ENCODE measurements around the gene PMEPA1.

PMEPA1 gene

DNA sequence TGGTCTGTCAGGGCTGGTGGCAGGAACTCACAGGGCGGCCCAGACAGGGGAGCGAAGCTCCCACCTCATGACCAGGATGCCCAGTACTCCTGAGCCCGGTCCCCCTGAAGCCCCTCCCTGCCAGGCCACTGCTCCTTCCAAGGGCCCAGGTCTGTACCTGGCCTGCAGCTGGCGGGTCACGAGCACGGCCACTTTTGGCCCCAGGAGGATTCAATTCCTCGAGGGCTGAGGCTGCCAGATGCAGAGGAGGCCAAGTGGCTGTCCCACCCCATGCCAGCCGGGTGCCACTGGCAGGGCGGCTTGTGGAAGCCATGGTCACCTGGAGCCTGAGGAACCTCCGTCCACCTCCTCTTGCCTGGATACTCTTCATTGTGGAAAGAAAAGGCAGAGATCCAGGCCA lies 17.4 kb downstream of the PMEPA1 start:
- DNase-seq, result no peak

DNA sequence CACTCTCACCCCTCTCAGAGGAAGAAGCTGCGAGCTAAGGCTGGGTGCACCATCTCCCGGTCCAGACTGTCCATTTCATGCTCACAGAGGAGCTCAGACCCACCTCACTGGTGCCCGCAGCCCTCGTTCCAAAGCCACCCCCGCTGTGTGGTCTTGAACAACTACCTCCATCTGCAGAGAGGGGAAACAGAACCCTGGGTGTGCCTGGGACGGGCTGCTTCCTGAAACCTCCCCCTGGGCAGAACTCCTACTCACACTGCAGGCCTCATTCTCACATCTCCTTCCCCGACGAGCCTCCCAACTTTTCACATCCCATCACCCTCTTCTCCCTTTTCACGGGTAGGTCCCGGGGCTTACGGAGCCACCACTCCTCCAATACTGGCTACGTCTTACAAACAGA lies 18.1 kb downstream of the PMEPA1 start:
- no peak for DNase-seq

GRCh38 chr20:57690525-57690924 lies 19.3 kb downstream of the PMEPA1 start:
- DNase-seq, result no peak

- DNase-seq, result no peak
Measured at GRCh38 chr20:57689745-57690481, 19.9 kb downstream of the PMEPA1 start.

DNA sequence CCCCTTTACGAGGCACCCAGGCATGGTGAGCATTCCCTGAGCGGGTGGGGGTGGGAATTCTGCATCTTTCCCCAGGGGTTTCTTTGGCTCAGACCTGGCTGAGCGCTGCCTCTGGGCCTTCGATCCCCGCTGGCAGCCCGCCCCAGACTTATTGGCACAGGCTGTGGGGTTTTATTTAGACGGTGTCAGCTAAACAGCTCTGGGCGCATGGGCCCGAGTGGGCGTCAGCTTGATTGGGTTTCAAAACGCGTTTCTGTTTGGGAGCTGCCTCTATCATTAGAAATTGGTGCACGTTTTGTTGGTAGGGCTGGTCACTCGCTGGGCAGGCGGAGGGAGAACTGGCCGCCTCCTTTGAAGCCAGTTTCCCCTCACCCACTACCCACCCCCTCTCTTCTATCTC lies 21.0 kb downstream of the PMEPA1 start:
- DNase-seq, result no peak

DNA sequence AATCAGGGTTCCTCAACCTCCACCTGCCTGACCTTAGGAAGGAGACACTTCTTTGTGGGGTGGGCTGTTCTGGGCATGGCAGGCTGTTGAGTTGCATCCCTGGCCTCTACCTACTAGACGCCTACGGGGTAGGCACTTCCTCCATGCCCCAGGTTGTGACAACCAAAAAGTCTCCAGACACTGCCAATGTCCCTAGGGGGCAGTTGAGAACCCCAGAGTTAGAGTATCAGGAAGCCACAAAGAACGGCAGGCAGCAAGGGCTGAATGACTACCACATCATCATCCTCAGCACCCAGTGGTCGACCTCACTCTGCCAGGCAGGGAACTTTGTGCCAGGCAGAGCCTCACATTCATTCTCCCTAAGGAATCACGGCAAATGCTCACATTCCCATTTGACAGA lies 21.5 kb downstream of the PMEPA1 start:
- no peak for DNase-seq

DNA sequence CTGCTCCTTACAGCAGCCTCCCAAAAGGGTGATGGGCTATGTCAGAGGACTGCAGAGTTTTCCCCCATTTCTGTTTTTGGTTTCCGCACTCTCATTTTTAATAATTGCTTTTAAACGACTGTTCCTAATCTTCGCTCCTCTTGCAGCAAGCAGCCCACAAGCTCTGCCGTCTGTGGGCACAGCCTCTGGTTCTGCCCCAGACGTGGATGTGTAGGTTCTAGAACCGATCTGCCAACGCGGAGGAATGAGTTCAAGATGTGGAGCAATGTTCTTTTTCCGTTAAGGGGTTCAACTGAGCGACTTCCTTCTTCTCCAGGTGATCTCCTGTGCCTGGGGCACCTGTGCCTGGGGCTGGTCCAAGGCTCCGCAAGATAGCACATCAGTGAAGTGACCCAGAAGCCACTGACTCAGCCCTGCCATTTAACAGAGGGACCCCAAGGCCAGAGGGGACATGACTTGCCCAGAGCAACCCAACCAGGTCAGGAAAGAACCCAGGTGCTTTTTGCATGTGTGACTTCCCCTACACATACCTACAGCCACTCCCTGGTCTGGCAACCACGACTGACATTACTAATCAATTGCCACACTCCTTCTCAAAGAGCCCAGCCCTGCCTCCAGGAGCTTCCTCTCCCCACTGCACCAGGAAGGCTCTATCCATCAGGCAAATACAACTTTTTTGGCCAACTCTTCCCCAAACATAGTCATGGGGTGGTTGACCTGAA lies 22.7 kb downstream of the PMEPA1 start:
- DNase-seq, result no peak

- no peak for DNase-seq
Measured at GRCh38 chr20:57685146-57685758, 24.6 kb downstream of the PMEPA1 start.

GRCh38 chr20:57684808-57685140 lies 25.0 kb downstream of the PMEPA1 start:
- DNase-seq, result no peak

- DNase-seq, result no peak
Measured at GRCh38 chr20:57683881-57684807, 25.7 kb downstream of the PMEPA1 start.

- DNase-seq, result no peak
Measured at GRCh38 chr20:57683287-57683686, 26.5 kb downstream of the PMEPA1 start.

- no peak for DNase-seq
Measured at GRCh38 chr20:57682184-57683101, 27.4 kb downstream of the PMEPA1 start.

- DNase-seq, result no peak
Measured at GRCh38 chr20:57680934-57681914, 28.6 kb downstream of the PMEPA1 start.

DNA sequence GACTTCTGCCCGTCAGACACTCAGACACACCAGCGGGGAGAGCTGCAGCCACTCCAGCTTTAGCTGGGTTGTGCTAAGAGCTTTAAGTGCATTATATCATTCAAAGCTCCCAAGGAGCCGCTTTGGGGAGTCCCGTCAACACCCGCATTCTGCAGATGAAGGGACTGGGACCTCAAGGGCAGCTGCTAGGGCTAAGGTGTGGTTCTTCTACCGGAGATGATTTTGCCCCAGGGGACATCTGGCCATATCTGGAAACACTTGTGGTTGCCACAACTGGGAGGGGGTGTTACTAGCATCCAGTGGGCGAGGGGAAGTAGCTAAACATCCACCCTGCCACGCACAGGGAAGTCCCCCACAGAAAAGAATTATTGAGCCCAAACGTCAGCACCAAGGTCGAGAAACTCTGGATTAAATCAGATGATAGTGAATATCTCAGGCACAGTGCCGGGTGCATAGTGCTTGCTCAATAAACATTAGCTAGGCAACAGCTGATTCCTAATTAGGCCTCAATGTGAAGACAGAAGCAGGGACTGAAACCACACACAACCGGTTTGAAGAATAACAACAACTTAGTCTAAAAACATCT lies 29.6 kb downstream of the PMEPA1 start:
- no peak for DNase-seq

DNA sequence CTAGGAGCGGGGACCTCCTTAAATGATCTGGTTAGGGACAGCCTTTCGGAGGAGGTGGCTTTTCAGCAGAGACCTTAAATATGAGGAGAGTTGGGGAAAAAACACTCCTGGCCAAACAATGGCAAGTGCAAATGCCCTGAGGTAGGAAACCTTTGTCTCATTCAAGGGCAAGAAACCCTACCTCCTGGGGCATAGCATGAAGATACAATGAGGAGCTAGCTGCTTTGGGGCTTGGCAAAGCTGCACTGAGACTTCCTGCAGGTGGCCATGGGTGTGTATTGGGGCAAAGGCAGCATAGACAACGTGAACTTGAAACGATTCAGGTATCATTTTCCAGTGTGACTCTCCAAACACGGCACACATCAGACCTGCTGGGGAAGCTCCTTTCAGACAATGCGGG lies 30.7 kb downstream of the PMEPA1 start:
- no peak for DNase-seq

DNA sequence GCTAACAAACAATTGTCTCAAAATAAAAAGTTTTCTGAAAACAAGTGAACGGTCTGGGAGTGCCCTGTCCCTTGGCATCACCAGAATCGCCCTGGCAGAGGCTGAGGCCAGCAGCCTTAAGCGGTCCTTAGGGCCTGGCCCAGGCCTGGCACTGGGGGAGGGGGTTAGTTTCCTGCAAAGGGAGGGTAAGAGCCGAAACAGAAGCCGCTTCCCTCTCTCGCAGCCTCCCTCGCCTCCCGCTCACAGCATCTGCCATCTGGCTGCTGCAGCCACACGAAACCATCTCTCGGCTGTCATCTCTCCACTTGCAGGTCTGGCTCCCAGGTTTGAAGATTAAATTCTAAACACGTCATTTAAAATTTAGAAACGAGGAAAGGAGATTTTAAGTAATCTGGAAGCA lies 31.5 kb downstream of the PMEPA1 start:
- DNase-seq, result no peak

- DNase-seq, result no peak
Measured at GRCh38 chr20:57677584-57677982, 32.2 kb downstream of the PMEPA1 start.

DNA sequence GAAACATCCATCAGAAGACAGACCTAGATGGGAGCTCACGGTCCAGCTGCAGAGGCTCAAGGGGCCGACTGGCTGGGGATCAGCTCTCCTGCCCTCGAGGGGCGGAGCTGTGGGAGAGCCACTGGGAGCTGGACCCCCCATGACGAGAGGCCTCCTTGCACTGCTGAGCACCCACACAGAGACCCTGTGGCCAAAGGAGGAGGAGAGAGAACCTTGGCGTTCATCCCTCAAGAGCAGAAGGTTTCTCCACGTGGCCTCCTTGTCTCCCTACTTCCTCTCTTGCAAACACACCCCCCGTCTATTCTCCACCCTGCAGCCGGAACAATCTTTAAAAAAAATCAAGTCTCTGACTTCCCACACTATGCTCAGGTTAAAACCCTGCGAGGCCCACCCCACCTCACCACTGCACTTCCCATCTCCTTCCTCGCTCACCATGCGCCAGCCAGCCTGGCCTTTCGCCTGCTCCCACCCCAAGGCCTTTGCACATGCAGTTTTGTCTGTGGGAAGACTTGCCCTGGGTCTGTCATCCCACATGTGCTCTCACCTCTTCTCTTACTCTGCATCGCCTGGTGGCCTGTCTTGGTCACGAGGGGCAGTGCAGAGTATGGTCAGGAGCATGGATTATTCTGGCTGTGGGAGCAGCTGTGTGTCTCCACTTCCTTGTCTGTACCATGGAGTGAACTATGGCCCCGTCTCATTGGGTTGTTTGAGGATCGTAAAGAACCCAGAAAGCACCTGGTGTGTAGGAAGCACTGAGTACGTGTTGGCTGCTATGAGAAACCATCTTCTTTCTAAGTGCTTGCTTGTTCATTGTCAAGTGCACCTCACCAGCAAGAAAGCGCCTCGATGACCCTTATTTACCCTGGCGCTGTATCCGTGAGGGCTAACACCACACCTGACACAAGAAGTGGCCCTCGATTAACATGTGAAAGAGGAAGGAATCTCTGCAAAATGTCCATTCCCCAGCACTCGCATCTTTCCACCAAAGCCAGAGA lies 32.9 kb downstream of the PMEPA1 start:
- no peak for DNase-seq

DNA sequence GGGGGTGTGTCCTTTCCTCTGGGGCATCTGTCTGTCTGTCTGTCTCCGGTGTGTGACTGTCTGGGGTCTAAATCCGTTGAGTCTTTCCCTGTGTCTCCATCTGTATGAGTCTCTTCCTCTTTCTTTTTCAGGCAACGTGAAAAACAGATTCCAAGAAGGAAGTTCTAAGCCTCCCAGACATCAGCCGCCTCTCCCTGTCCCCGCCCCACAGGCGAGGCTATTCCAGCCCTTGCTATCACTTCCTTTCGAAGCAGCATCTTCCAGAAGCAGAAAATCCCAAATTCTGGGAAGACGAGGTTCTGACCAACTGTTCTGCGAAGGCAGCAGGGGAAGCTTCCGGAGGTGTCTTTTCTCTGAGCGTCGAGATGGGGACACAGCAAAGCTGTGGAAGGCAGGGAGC lies 34.0 kb downstream of the PMEPA1 start:
- no peak for DNase-seq

Data from NCI-H1048 (cell line).